Transverse colon (tissue), 4 donors: Measurements from ENCODE around the gene APBB2.

ENCODE experiments used
- EP300 ChIP-seq: sonication (generic); formaldehyde crosslinking; IDR thresholded peaks from one replicate; pipeline ENCODE4 v1.6.1; 2017; ENCODE audit warnings: antibody characterized with exemption, low read depth
- POLR2AphosphoS5 ChIP-seq, 3 donors: sonication (generic); formaldehyde crosslinking; IDR thresholded peaks; one replicate each; pipeline ENCODE4 v1.6.1; 2016; ENCODE audit warnings: antibody characterized with exemption in 3 of 3
- TF ChIP-seq, protein P1 (sequence below), 5 experiments: fragments of 200-600 bp in 3 of 5; fragments of 450-650 bp in 2 of 5; sonication (generic) in 3 of 5; IDR thresholded peaks; 1 replicate in 2 of 5; 2 replicates in 3 of 5; pipeline ENCODE4 v1.5.1; 2016 to 2017; ENCODE audit warnings: antibody characterized with exemption in 5 of 5, inconsistent platforms in 3 of 5, mild to moderate bottlenecking in 2 of 5, moderate library complexity in 1 of 5

DNA sequence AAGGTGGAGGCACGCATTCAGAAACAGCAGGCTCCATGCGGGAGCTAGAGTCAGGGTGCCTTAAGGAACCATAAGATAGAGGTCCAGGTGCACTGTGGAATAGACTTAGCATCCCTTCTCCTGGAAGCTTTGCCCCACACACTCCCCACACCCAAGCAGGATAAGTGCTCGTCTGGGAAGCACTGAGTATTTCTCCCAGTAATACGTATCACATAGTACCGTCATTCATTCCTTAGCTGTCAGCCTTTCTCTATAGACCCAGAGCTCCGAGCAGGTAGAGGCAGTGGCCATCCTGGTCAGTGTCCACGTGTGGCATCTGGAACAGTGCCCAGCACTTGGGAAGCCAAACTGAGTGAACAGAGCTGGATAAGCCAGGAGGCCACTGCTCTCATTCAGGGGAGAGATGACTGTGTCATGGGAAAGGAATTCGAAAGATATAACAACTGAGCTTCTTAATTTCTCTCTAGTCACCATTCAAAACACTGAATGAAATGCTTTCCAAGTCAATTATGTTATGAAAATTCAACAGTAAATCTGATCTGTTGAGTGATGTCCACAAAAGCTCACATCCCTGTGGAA is 9.9 kb downstream of the APBB2 start:
- TF ChIP-seq, protein P1, sequence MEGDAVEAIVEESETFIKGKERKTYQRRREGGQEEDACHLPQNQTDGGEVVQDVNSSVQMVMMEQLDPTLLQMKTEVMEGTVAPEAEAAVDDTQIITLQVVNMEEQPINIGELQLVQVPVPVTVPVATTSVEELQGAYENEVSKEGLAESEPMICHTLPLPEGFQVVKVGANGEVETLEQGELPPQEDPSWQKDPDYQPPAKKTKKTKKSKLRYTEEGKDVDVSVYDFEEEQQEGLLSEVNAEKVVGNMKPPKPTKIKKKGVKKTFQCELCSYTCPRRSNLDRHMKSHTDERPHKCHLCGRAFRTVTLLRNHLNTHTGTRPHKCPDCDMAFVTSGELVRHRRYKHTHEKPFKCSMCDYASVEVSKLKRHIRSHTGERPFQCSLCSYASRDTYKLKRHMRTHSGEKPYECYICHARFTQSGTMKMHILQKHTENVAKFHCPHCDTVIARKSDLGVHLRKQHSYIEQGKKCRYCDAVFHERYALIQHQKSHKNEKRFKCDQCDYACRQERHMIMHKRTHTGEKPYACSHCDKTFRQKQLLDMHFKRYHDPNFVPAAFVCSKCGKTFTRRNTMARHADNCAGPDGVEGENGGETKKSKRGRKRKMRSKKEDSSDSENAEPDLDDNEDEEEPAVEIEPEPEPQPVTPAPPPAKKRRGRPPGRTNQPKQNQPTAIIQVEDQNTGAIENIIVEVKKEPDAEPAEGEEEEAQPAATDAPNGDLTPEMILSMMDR (IDR thresholded peaks at IDR 0.05) = no peak
- TF ChIP-seq EP300 = no peak
- no peak for TF ChIP-seq POLR2AphosphoS5 (IDR thresholded peaks at IDR 0.05)
